ENCODE data around the gene LCLAT1.

GRCh38 chr2:30561349-30561748, 114.3 kb downstream of the LCLAT1 start:
- TF ChIP-seq GATA3 (IDR thresholded peaks at IDR 0.05; ENCODE audit: low read depth, low read length) (no peak), GATA2 (IDR thresholded peaks at IDR 0.05; ENCODE audit: low read depth, low read length) (no peak)

Measured in SH-SY5Y (cell line).